MCF 10A (cell line): Measurements from ENCODE around the gene TNFRSF6B. TPM values are rescaled to one million over a fixed set of nuclear protein-coding genes. Genes with fewer than 3 reads are reported as not detected.

Experiments
- BruUV-seq: library from RNA; stranded (reverse); fragments of 400-500 nt; replicated peaks from 2 replicates; lab custom pipeline; 2021; lab: Mats Ljungman, UMichigan
- CTCF ChIA-PET: fragments of 300-600 bp; sonication (Branson Sonifier 250); formaldehyde crosslinking; extraction: SDS; loops from one replicate; lab custom pipeline; 2021; ENCODE audit warnings: antibody characterized with exemption, inconsistent platforms; lab: Yijun Ruan, JAX
- POLR2A ChIA-PET: fragments of 300-600, 350-650 bp; sonication (Branson Sonifier 250); formaldehyde crosslinking; extraction: SDS; loops from one replicate; lab custom pipeline; 2020; ENCODE audit warnings: antibody characterized with exemption, inconsistent platforms; lab: Yijun Ruan, JAX
- DNase-seq: peaks from one replicate; pipeline ENCODE4 v3.0.0-alpha.2; 2018; ENCODE audit not compliant: unreplicated experiment
- H3K27ac Mint-ChIP-seq: one replicate; pipeline ENCODE4 v1.8.0; 2022; ENCODE audit warnings: mild to moderate bottlenecking, low read depth, mixed read lengths; ENCODE audit not compliant: unreplicated experiment
- H3K27me3 Mint-ChIP-seq: one replicate; pipeline ENCODE4 v1.8.0; 2022; ENCODE audit warnings: mixed read lengths; ENCODE audit not compliant: insufficient read depth, unreplicated experiment
- H3K36me3 Mint-ChIP-seq: one replicate; pipeline ENCODE4 v1.8.0; 2022; ENCODE audit warnings: mild to moderate bottlenecking, moderate library complexity, mixed read lengths; ENCODE audit not compliant: insufficient read depth, unreplicated experiment
- H3K4me1 Mint-ChIP-seq: one replicate; pipeline ENCODE4 v1.8.0; 2022; ENCODE audit warnings: mixed read lengths; ENCODE audit not compliant: insufficient read depth, unreplicated experiment
- H3K4me3 Mint-ChIP-seq: one replicate; pipeline ENCODE4 v1.8.0; 2022; ENCODE audit warnings: mild to moderate bottlenecking, moderate library complexity, mixed read lengths; ENCODE audit not compliant: unreplicated experiment
- H3K9me3 Mint-ChIP-seq: one replicate; pipeline ENCODE4 v1.8.0; 2022; ENCODE audit warnings: mixed read lengths; ENCODE audit not compliant: unreplicated experiment
- CTCF ChIP-seq: fragments of 200-600 bp; IDR thresholded peaks from one replicate; pipeline ENCODE4 v1.8.0; 2022; ENCODE audit warnings: antibody characterized with exemption, mild to moderate bottlenecking; ENCODE audit not compliant: unreplicated experiment
- intact Hi-C: fragments of 100-400 bp; cut with micrococcal nuclease; formaldehyde crosslinking; loops from 2 replicates; pipeline ENCODE4 v1.14.1; 2022
- total RNA-seq: library from RNA; stranded (reverse); gene quantifications from 2 replicates; pipeline ENCODE4 v1.2.3, GENCODE V29; 2022

TNFRSF6B gene
- total RNA-seq, 1 experiment from 2014 or later, result 24.4 TPM

GRCh38 chr20:63690003-63690897 lies 6.2 kb upstream of the TNFRSF6B start:
- H3K27ac Mint-ChIP-seq, result no peak overlapping the region
- no peak for TF ChIP-seq CTCF
- no peak for DNase-seq
- peaks cover 7% of the 10 kb centered on the region for H3K4me1 Mint-ChIP-seq
- no peaks in the 10 kb centered on the region for H3K9me3 Mint-ChIP-seq
- POLR2A ChIA-PET, result interaction anchor here (3.0 kb wide), 1 partner anchor 8 kb away, joined by 15 read pairs; no protein-coding TSS in a partner anchor
- intact Hi-C loops, result no loop called here
- no peak overlapping the region for H3K4me3 Mint-ChIP-seq
- BruUV-seq, result no TSS peak
- peaks cover 47% of the 10 kb centered on the region for H3K36me3 Mint-ChIP-seq
- CTCF ChIA-PET, result no interaction called here
- H3K27me3 Mint-ChIP-seq, result no peaks in the 10 kb centered on the region

GRCh38 chr20:63690898-63691710 lies 5.3 kb upstream of the TNFRSF6B start:
- intact Hi-C loops, result no loop called here
- BruUV-seq, result no TSS peak
- H3K27me3 Mint-ChIP-seq, result no peaks in the 10 kb centered on the region

GRCh38 chr20:63691711-63692435 lies 4.6 kb upstream of the TNFRSF6B start:
- Mint-ChIP-seq H3K27ac (no peak overlapping the region), H3K9me3 (no peaks in the 10 kb centered on the region), H3K36me3 (peaks cover 58% of the 10 kb centered on the region), H3K27me3 (no peaks in the 10 kb centered on the region), H3K4me1 (peaks cover 13% of the 10 kb centered on the region), H3K4me3 (no peak overlapping the region)
- no peak for TF ChIP-seq CTCF
- intact Hi-C loops, result no loop called here
- BruUV-seq, result no TSS peak
- ChIA-PET CTCF (interaction anchor here (0.6 kb wide), 1 partner anchor 114 kb away, joined by 3 read pairs; no protein-coding TSS in a partner anchor), POLR2A (interaction anchor here (1.7 to 3.0 kb wide), 2 partner anchors 9 to 33 kb away, joined by 6 to 15 read pairs; partner anchors contain the start of gene RTEL1)
- DNase-seq, result no peak

More at GRCh38 chr20:63690898-63691710, 5.3 kb upstream of the TNFRSF6B start:
- H3K36me3 Mint-ChIP-seq, result peaks cover 50% of the 10 kb centered on the region
- peaks cover 9% of the 10 kb centered on the region for H3K4me1 Mint-ChIP-seq
- no peak overlapping the region for H3K27ac Mint-ChIP-seq
- no peak for TF ChIP-seq CTCF
- no peaks in the 10 kb centered on the region for H3K9me3 Mint-ChIP-seq
- ChIA-PET CTCF (interaction anchor here (0.6 kb wide), 1 partner anchor 113 kb away, joined by 3 read pairs; no protein-coding TSS in a partner anchor), POLR2A (interaction anchor here (1.7 to 3.0 kb wide), 2 partner anchors 9 to 33 kb away, joined by 6 to 15 read pairs; partner anchors contain the start of gene RTEL1)
- no peak overlapping the region for H3K4me3 Mint-ChIP-seq
- no peak for DNase-seq
